ENCODE results near the gene JSRP1.

The JSRP1 gene

GRCh38 chr19:2255982-2256685, at the start of gene JSRP1:
JSRP1 (minus strand) TSS chr19:2256417; CDS start chr19:2255314, 1,103 bp downstream.
- no peak for DNase-seq

- no peak for DNase-seq
Observed at GRCh38 chr19:2305452-2306280, 49.4 kb upstream of the JSRP1 start.

- no peak for DNase-seq
Observed at GRCh38 chr19:2303211-2303798, 47.1 kb upstream of the JSRP1 start.

GRCh38 chr19:2302319-2303210, 46.3 kb upstream of the JSRP1 start:
- no peak for DNase-seq

GRCh38 chr19:2300533-2300932, 44.3 kb upstream of the JSRP1 start:
- DNase-seq: no peak

GRCh38 chr19:2296141-2296540, 39.9 kb upstream of the JSRP1 start:
- no peak for DNase-seq

- no peak for DNase-seq
Observed at GRCh38 chr19:2294687-2295335, 38.6 kb upstream of the JSRP1 start.

GRCh38 chr19:2291185-2291751, 35.1 kb upstream of the JSRP1 start:
- no peak for DNase-seq

- no peak for DNase-seq
Observed at GRCh38 chr19:2290441-2291184, 34.4 kb upstream of the JSRP1 start.

- no peak for DNase-seq
Observed at GRCh38 chr19:2289714-2290435, 33.7 kb upstream of the JSRP1 start.

GRCh38 chr19:2288818-2289713, 32.8 kb upstream of the JSRP1 start:
- DNase-seq: no peak

- no peak for DNase-seq
Observed at GRCh38 chr19:2288338-2288817, 32.2 kb upstream of the JSRP1 start.

- DNase-seq: no peak
Observed at GRCh38 chr19:2287585-2288337, 31.5 kb upstream of the JSRP1 start.

- DNase-seq: no peak
Observed at GRCh38 chr19:2286402-2287140, 30.4 kb upstream of the JSRP1 start.

- no peak for DNase-seq
Observed at GRCh38 chr19:2283835-2284507, 27.8 kb upstream of the JSRP1 start.

GRCh38 chr19:2282862-2283237, 26.6 kb upstream of the JSRP1 start:
- DNase-seq: no peak
